MCF 10A (cell line): Measurements from ENCODE around the gene CPNE6. TPM values are rescaled to one million over a fixed set of nuclear protein-coding genes. Genes with fewer than 3 reads are reported as not detected.

Source experiments
- BruUV-seq: library from RNA; stranded (reverse); fragments of 400-500 nt; replicated peaks from 2 replicates; lab custom pipeline; 2021; lab: Mats Ljungman, UMichigan
- CTCF ChIA-PET: fragments of 300-600 bp; sonication (Branson Sonifier 250); formaldehyde crosslinking; extraction: SDS; loops from one replicate; lab custom pipeline; 2021; ENCODE audit warnings: antibody characterized with exemption, inconsistent platforms; lab: Yijun Ruan, JAX
- POLR2A ChIA-PET: fragments of 300-600, 350-650 bp; sonication (Branson Sonifier 250); formaldehyde crosslinking; extraction: SDS; loops from one replicate; lab custom pipeline; 2020; ENCODE audit warnings: antibody characterized with exemption, inconsistent platforms; lab: Yijun Ruan, JAX
- DNase-seq: peaks from one replicate; pipeline ENCODE4 v3.0.0-alpha.2; 2018; ENCODE audit not compliant: unreplicated experiment
- H3K27ac Mint-ChIP-seq: one replicate; pipeline ENCODE4 v1.8.0; 2022; ENCODE audit warnings: mild to moderate bottlenecking, low read depth, mixed read lengths; ENCODE audit not compliant: unreplicated experiment
- H3K27me3 Mint-ChIP-seq: one replicate; pipeline ENCODE4 v1.8.0; 2022; ENCODE audit warnings: mixed read lengths; ENCODE audit not compliant: insufficient read depth, unreplicated experiment
- H3K36me3 Mint-ChIP-seq: one replicate; pipeline ENCODE4 v1.8.0; 2022; ENCODE audit warnings: mild to moderate bottlenecking, moderate library complexity, mixed read lengths; ENCODE audit not compliant: insufficient read depth, unreplicated experiment
- H3K4me1 Mint-ChIP-seq: one replicate; pipeline ENCODE4 v1.8.0; 2022; ENCODE audit warnings: mixed read lengths; ENCODE audit not compliant: insufficient read depth, unreplicated experiment
- H3K4me3 Mint-ChIP-seq: one replicate; pipeline ENCODE4 v1.8.0; 2022; ENCODE audit warnings: mild to moderate bottlenecking, moderate library complexity, mixed read lengths; ENCODE audit not compliant: unreplicated experiment
- H3K9me3 Mint-ChIP-seq: one replicate; pipeline ENCODE4 v1.8.0; 2022; ENCODE audit warnings: mixed read lengths; ENCODE audit not compliant: unreplicated experiment
- intact Hi-C: fragments of 100-400 bp; cut with micrococcal nuclease; formaldehyde crosslinking; loops from 2 replicates; pipeline ENCODE4 v1.14.1; 2022
- total RNA-seq: library from RNA; stranded (reverse); gene quantifications from 2 replicates; pipeline ENCODE4 v1.2.3, GENCODE V29; 2022
- TF ChIP-seq, protein P1 (sequence below): fragments of 200-600 bp; IDR thresholded peaks from one replicate; pipeline ENCODE4 v1.8.0; 2022; ENCODE audit warnings: antibody characterized with exemption, mild to moderate bottlenecking; ENCODE audit not compliant: unreplicated experiment

The CPNE6 gene
- total RNA-seq, 1 experiment from 2014 or later, result not detected

DNA sequence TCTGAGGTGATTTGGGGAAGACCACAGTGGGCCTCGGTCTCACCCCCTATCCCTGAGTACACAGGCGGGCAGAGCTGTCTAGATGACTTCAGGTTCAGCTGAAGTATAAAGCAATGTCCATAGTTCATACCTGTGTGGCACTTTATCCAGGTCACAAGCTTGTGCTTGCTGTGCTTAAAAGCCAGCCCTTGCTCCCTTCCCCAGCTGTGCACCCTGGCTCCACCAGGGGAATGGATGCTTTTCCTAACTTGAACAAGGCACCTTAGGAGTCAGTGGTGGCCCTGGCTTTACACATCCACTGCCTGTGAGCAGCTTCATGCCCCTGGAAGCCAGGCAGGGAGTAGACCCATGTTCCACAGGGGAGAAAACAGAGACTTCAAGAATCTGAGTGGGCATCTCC lies 14.1 kb upstream of the CPNE6 start:
- H3K4me3 Mint-ChIP-seq, result no peak overlapping the region
- peaks cover 12% of the 10 kb centered on the region for H3K4me1 Mint-ChIP-seq
- POLR2A ChIA-PET, result interaction anchor here (0.7 kb wide), 1 partner anchor 52 kb away, joined by 3 read pairs; no protein-coding TSS in a partner anchor
- BruUV-seq, result no TSS peak
- TF ChIP-seq, protein P1, sequence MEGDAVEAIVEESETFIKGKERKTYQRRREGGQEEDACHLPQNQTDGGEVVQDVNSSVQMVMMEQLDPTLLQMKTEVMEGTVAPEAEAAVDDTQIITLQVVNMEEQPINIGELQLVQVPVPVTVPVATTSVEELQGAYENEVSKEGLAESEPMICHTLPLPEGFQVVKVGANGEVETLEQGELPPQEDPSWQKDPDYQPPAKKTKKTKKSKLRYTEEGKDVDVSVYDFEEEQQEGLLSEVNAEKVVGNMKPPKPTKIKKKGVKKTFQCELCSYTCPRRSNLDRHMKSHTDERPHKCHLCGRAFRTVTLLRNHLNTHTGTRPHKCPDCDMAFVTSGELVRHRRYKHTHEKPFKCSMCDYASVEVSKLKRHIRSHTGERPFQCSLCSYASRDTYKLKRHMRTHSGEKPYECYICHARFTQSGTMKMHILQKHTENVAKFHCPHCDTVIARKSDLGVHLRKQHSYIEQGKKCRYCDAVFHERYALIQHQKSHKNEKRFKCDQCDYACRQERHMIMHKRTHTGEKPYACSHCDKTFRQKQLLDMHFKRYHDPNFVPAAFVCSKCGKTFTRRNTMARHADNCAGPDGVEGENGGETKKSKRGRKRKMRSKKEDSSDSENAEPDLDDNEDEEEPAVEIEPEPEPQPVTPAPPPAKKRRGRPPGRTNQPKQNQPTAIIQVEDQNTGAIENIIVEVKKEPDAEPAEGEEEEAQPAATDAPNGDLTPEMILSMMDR, result no peak
- intact Hi-C loops, result no loop called here
- DNase-seq, result no peak
- peaks cover 60% of the 10 kb centered on the region for H3K27me3 Mint-ChIP-seq
- no peak overlapping the region for H3K27ac Mint-ChIP-seq
- peaks cover 9% of the 10 kb centered on the region for H3K36me3 Mint-ChIP-seq
- CTCF ChIA-PET, result interaction anchor here (0.6 to 6.5 kb wide), 11 partner anchors 14 to 250 kb away, joined by 3 to 79 read pairs (median 5); partner anchors contain the start of genes CIDEB, CPNE6, PCK2 and TINF2
- H3K9me3 Mint-ChIP-seq, result no peaks in the 10 kb centered on the region

DNA sequence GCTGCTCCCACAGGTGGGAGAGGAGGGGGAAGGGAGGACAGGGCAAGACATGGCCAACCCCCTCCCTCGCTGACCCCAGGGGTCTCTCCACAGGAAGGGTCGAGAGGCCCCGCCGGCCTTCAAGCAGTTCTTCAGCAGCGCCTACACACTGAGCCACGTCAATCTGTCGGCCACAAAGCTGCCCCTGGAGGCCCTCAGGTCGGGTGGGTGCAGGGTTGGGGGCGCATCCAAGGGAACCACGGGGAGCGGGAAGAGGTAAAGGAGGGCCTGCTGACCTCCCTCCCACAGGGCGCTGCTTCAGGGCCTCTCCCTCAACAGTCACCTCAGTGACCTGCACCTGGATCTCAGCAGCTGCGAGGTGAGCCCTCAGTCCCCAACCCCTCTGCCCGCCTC lies 13.5 kb upstream of the CPNE6 start:
- intact Hi-C loops, result loop anchor here (1.0 to 2.0 kb wide), 3 partner anchors 32 to 103 kb away; partner anchors contain the start of gene IRF9
- Mint-ChIP-seq H3K4me1 (peaks cover 9% of the 10 kb centered on the region), H3K27ac (no peak overlapping the region), H3K4me3 (no peak overlapping the region), H3K9me3 (no peaks in the 10 kb centered on the region), H3K36me3 (peaks cover 7% of the 10 kb centered on the region), H3K27me3 (peaks cover 54% of the 10 kb centered on the region)
- ChIA-PET POLR2A (interaction anchor here (1.3 kb wide), 1 partner anchor 50 kb away, joined by 9 read pairs; no protein-coding TSS in a partner anchor), CTCF (interaction anchor here (0.6 to 6.5 kb wide), 13 partner anchors 8 to 250 kb away, joined by 3 to 79 read pairs (median 3); partner anchors contain the start of genes CIDEB and PCK2)
- no TSS peak for BruUV-seq
- TF ChIP-seq, protein P1, result no peak
- DNase-seq, result no peak

DNA sequence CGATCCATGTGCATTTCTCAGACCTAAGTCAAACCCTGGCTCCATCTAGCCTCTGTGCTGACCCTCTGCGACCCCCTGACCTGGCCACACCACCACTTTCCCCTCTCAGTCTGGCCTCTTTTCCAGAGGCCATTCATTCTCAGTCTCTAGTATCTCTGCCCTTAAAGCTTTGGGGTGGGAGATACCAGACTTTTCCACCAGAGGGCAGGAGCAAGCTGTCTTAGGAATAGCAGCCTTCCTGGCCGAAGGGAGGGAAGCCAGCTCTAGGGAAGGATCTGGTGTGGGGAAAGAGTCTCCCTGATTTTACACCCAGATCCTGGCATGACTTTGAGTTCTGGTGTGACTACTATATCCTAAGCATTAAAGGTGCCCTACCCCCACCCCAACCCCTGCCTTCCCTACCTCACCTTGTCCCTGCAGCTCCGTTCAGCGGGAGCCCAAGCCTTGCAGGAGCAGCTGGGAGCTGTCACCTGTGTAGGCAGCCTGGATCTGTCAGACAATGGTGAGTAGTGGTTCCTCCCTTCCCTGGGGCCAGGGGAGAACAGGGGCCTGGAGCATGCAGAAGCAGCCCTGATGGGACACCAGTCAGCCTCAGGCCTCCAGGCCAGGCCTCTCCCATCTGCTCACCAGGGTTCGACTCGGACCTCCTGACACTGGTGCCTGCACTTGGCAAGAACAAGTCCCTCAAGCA lies 13.0 kb upstream of the CPNE6 start:
- no TSS peak for BruUV-seq
- POLR2A ChIA-PET, result interaction anchor here (0.7 to 1.3 kb wide), 2 partner anchors 25 to 50 kb away, joined by 3 to 9 read pairs; no protein-coding TSS in a partner anchor
- H3K9me3 Mint-ChIP-seq, result no peaks in the 10 kb centered on the region
- peak; percentile 66 for DNase-seq
- peaks cover 1% of the 10 kb centered on the region for H3K36me3 Mint-ChIP-seq
- TF ChIP-seq, protein P1, result peak; percentile 49
- intact Hi-C loops, result loop anchor here (1.0 to 2.0 kb wide), 3 partner anchors 32 to 103 kb away; partner anchors contain the start of gene IRF9
- CTCF ChIA-PET, result interaction anchor here (0.6 to 6.5 kb wide), 13 partner anchors 8 to 249 kb away, joined by 3 to 79 read pairs (median 3); partner anchors contain the start of genes CIDEB, DCAF11, NRL and PCK2
- H3K27ac Mint-ChIP-seq, result no peak overlapping the region
- H3K27me3 Mint-ChIP-seq, result peaks cover 48% of the 10 kb centered on the region
- H3K4me1 Mint-ChIP-seq, result peaks cover 4% of the 10 kb centered on the region
- no peak overlapping the region for H3K4me3 Mint-ChIP-seq

DNA sequence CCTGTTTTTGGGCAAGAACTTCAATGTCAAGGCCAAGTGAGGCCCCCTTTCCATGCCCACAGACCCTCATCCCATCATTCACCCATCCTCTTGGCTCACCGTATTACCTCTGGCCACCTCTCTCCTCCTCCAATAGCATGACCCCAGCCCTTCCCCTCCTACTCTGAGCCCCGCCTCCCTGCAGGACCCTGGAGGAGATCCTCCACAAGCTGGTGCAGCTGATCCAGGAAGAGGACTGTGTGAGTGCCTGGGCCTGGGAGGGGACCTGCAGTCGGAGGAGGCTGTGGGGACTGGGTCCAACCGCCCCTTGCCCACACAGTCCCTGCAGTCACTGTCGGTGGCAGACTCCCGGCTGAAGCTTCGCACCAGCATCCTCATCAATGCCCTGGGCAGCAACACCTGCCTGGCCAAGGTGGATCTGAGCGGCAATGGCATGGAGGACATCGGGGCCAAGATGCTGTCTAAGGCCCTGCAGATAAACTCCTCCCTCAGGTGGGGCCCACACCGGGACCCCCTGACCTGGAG lies 12.3 kb upstream of the CPNE6 start:
- DNase-seq, result no peak
- Mint-ChIP-seq H3K27ac (no peak overlapping the region), H3K27me3 (peaks cover 42% of the 10 kb centered on the region), H3K4me1 (no peaks in the 10 kb centered on the region), H3K9me3 (no peaks in the 10 kb centered on the region), H3K4me3 (no peak overlapping the region), H3K36me3 (no peaks in the 10 kb centered on the region)
- ChIA-PET POLR2A (interaction anchor here (1.3 kb wide), 1 partner anchor 49 kb away, joined by 9 read pairs; no protein-coding TSS in a partner anchor), CTCF (interaction anchor here (0.5 to 6.5 kb wide), 5 partner anchors 21 to 377 kb away, joined by 3 to 79 read pairs (median 9); partner anchors contain the start of genes DCAF11, NRL and PCK2)
- intact Hi-C loops, result loop anchor here (1.0 to 2.0 kb wide), 3 partner anchors 31 to 102 kb away; partner anchors contain the start of gene IRF9
- TF ChIP-seq, protein P1, result no peak
- no TSS peak for BruUV-seq
